Fibroblast of the aortic adventitia (primary cell): ENCODE results near the gene AGXT2. TPM values are rescaled to one million over a fixed set of nuclear protein-coding genes. Genes with fewer than 3 reads are reported as not detected.
A peak's percentile ranks its signal among the peaks of the same experiment; 100 is the strongest.
"Not testable (repeated sequence)": the region's sequence is repeated elsewhere in the genome, so short reads cannot be mapped to it uniquely, and the experiment has no call there.

Experiments used
- DNase-seq: peaks from one replicate; pipeline ENCODE4 v3.0.0-alpha.2; 2010; ENCODE audit warnings: low read depth
- H3K4me3 ChIP-seq: 2 replicates; pipeline ENCODE4 v1.5.1; 2011; ENCODE audit warnings: low read depth, mild to moderate bottlenecking, control low read depth, low read length, moderate library complexity
- CTCF ChIP-seq: IDR thresholded peaks from 2 replicates; pipeline ENCODE4 v1.5.1; 2011; ENCODE audit warnings: mild to moderate bottlenecking, low read length, control low read depth, inconsistent platforms; ENCODE audit not compliant: insufficient read depth
- total RNA-seq: library from RNA; depleted of rRNA; stranded (reverse); fragments of >200 nt; gene quantifications from 2 replicates; pipeline ENCODE4 v1.2.3, GENCODE V29; 2012; ENCODE audit warnings: low replicate concordance

The AGXT2 gene
- total RNA-seq, 1 donor, result not detected

GRCh38 chr5:35045280-35045679, 2.5 kb downstream of the AGXT2 start:
- TF ChIP-seq CTCF, result no peak

GRCh38 chr5:35044649-35045048, 3.1 kb downstream of the AGXT2 start:
- H3K4me3 ChIP-seq, result no peak overlapping the region
- no peak for DNase-seq

More at GRCh38 chr5:35045280-35045679, 2.5 kb downstream of the AGXT2 start:
- no peak for DNase-seq
- H3K4me3 ChIP-seq, result no peak overlapping the region

GRCh38 chr5:35042781-35043180, 5.0 kb downstream of the AGXT2 start:
- DNase-seq, result no peak
- no peak for TF ChIP-seq CTCF
- no peak overlapping the region for H3K4me3 ChIP-seq

More at GRCh38 chr5:35044649-35045048, 3.1 kb downstream of the AGXT2 start:
- TF ChIP-seq CTCF, result no peak

- DNase-seq, result peak; percentile 88
- no peak overlapping the region for H3K4me3 ChIP-seq
These were observed 6.5 kb downstream of the AGXT2 start for GRCh38 chr5:35041261-35041660.

GRCh38 chr5:35038891-35039290, 8.9 kb downstream of the AGXT2 start:
- no peak overlapping the region for H3K4me3 ChIP-seq
- peak; percentile 63 for DNase-seq
- no peak for TF ChIP-seq CTCF

More at GRCh38 chr5:35041261-35041660, 6.5 kb downstream of the AGXT2 start:
- no peak for TF ChIP-seq CTCF

GRCh38 chr5:35036536-35036935, 11.2 kb downstream of the AGXT2 start:
- TF ChIP-seq CTCF, result no peak
- H3K4me3 ChIP-seq, result no peak overlapping the region
- no peak for DNase-seq

GRCh38 chr5:35035929-35036328, 11.8 kb downstream of the AGXT2 start:
- DNase-seq, result not testable (repeated sequence)

More at GRCh38 chr5:35035929-35036328, 11.8 kb downstream of the AGXT2 start:
- not testable (repeated sequence) for H3K4me3 ChIP-seq
